GM19467 (cell line): ENCODE results near the gene YKT6.

Experiments
- ATAC-seq: cut with Tn5 transposase; IDR thresholded peaks from one replicate; pipeline ENCODE4 v1.9.1; 2021; ENCODE audit warnings: mild to moderate bottlenecking, moderate library complexity; ENCODE audit not compliant: unreplicated experiment

Gene YKT6

GRCh38 chr7:44231088-44231487 is 30.3 kb downstream of the YKT6 start:
- no peak for ATAC-seq

GRCh38 chr7:44232396-44232795 is 31.6 kb downstream of the YKT6 start:
- no peak for ATAC-seq

GRCh38 chr7:44232901-44233715 is 32.3 kb downstream of the YKT6 start:
- ATAC-seq = no peak

- no peak for ATAC-seq
These were observed 34.3 kb downstream of the YKT6 start for GRCh38 chr7:44235066-44235465.

- ATAC-seq = no peak
These were observed 35.0 kb downstream of the YKT6 start for GRCh38 chr7:44235582-44236332.

GRCh38 chr7:44236333-44236728 is 35.6 kb downstream of the YKT6 start:
- no peak for ATAC-seq

GRCh38 chr7:44237696-44238095 is 36.9 kb downstream of the YKT6 start:
- ATAC-seq = no peak

GRCh38 chr7:44238116-44238695 is 37.4 kb downstream of the YKT6 start:
- ATAC-seq = no peak

GRCh38 chr7:44239361-44239760 is 38.6 kb downstream of the YKT6 start:
- no peak for ATAC-seq

GRCh38 chr7:44240376-44240775 is 39.6 kb downstream of the YKT6 start:
- ATAC-seq = no peak

- ATAC-seq = no peak
These were observed 40.3 kb downstream of the YKT6 start for GRCh38 chr7:44240983-44241510.

GRCh38 chr7:44242091-44242490 is 41.3 kb downstream of the YKT6 start:
- no peak for ATAC-seq

- no peak for ATAC-seq
These were observed 43.5 kb downstream of the YKT6 start for GRCh38 chr7:44244282-44244681.

- ATAC-seq = no peak
These were observed 45.8 kb downstream of the YKT6 start for GRCh38 chr7:44246396-44247113.

GRCh38 chr7:44247868-44248651 is 47.3 kb downstream of the YKT6 start:
- no peak for ATAC-seq

GRCh38 chr7:44249639-44250234 is 49.0 kb downstream of the YKT6 start:
- no peak for ATAC-seq

- ATAC-seq = no peak
These were observed 50.5 kb downstream of the YKT6 start for GRCh38 chr7:44251269-44251668.

- no peak for ATAC-seq
These were observed 51.1 kb downstream of the YKT6 start for GRCh38 chr7:44251881-44252280.

GRCh38 chr7:44256459-44256858 is 55.7 kb downstream of the YKT6 start:
- no peak for ATAC-seq

- ATAC-seq = no peak
These were observed 56.4 kb downstream of the YKT6 start for GRCh38 chr7:44257213-44257612.
